Panc1 (cell line): Measurements from ENCODE around the gene SDK1. TPM values are rescaled to one million over a fixed set of nuclear protein-coding genes. Genes with fewer than 3 reads are reported as not detected.

Source experiments
- ATAC-seq: fragments of 200-7000 bp; cut with Tn5 transposase; 2 replicates; pipeline ENCODE4 v1.9.1; 2020; ENCODE audit warnings: mild to moderate bottlenecking, moderate library complexity
- BruUV-seq: library from RNA; stranded (reverse); fragments of 400-500 nt; replicated peaks from 2 replicates; lab custom pipeline; 2021; lab: Mats Ljungman, UMichigan
- CTCF ChIA-PET: fragments of 300-600 bp; sonication (Branson Sonifier 250); formaldehyde crosslinking; loops from one replicate; lab custom pipeline; 2022; ENCODE audit warnings: antibody characterized with exemption; lab: Charles Lee
- POLR2A ChIA-PET: fragments of 300-600 bp; sonication (Branson Sonifier 250); formaldehyde crosslinking; loops from one replicate; lab custom pipeline; 2022; ENCODE audit warnings: antibody characterized with exemption; lab: Charles Lee
- DNase-seq: peaks from one replicate; pipeline ENCODE4 v3.0.0-alpha.2; 2010; ENCODE audit warnings: low read depth, low spot score
- H3K27ac ChIP-seq: 2 replicates; pipeline ENCODE4 v1.5.1; 2011; ENCODE audit warnings: mild to moderate bottlenecking, low read length, inconsistent platforms
- H3K27me3 ChIP-seq: fragments of 200-500 bp; sonication (Bioruptor generic); 2 replicates; pipeline ENCODE4 v1.6.0; 2014; ENCODE audit warnings: low read length, inconsistent platforms; ENCODE audit not compliant: control insufficient read depth, insufficient read depth
- H3K36me3 ChIP-seq: fragments of 200-500 bp; sonication (Bioruptor generic); 2 replicates; pipeline ENCODE4 v1.5.1; 2014; ENCODE audit warnings: inconsistent platforms, mild to moderate bottlenecking, low read length, moderate library complexity; ENCODE audit not compliant: control insufficient read depth, insufficient read depth
- H3K4me1 ChIP-seq: 2 replicates; pipeline ENCODE4 v1.5.1; 2011; ENCODE audit warnings: inconsistent platforms, mild to moderate bottlenecking, low read length, moderate library complexity; ENCODE audit not compliant: control insufficient read depth, insufficient read depth
- H3K4me3 ChIP-seq, 2 experiments: 2 replicates each; pipeline ENCODE4 v1.5.1; 2011 to 2012; ENCODE audit warnings: low read depth in 2 of 2, low read length in 2 of 2, mild to moderate bottlenecking in 2 of 2, inconsistent platforms in 1 of 2, moderate library complexity in 1 of 2
- H3K9me3 ChIP-seq: fragments of 200-500 bp; sonication (Bioruptor generic); 2 replicates; pipeline ENCODE4 v1.5.1; 2014; ENCODE audit warnings: low read depth, mild to moderate bottlenecking, inconsistent platforms, low read length, moderate library complexity; ENCODE audit not compliant: control insufficient read depth, insufficient read depth
- CTCF ChIP-seq: fragments of 450-650 bp; IDR thresholded peaks from 2 replicates; pipeline ENCODE4 v1.5.1; 2017; ENCODE audit warnings: mild to moderate bottlenecking
- POLR2AphosphoS5 ChIP-seq: IDR thresholded peaks from 2 replicates; pipeline ENCODE4 v1.6.1; 2012; ENCODE audit warnings: mild to moderate bottlenecking, low read depth, low read length, moderate library complexity
- REST ChIP-seq, 2 experiments: IDR thresholded peaks; 2 replicates each; pipeline ENCODE4 v1.6.1; 2011 to 2012; ENCODE audit warnings: low read depth in 2 of 2, control low read depth in 1 of 2, low read length in 1 of 2, mild to moderate bottlenecking in 1 of 2, moderate library complexity in 1 of 2; ENCODE audit not compliant: insufficient read depth in 1 of 2
- SIN3A ChIP-seq: IDR thresholded peaks from 2 replicates; pipeline ENCODE4 v1.6.1; 2012; ENCODE audit warnings: low read depth, mild to moderate bottlenecking, low read length, moderate library complexity, borderline replicate concordance; ENCODE audit not compliant: insufficient read depth
- TCF7L2 ChIP-seq: IDR thresholded peaks from 2 replicates; pipeline ENCODE4 v1.6.1; 2011; ENCODE audit warnings: mild to moderate bottlenecking, low read depth, low read length, inconsistent platforms
- in situ Hi-C: cut with HindIII; loops from 2 replicates; pipeline ENCODE4 v1.10.0; 2016; ENCODE audit warnings: low sequenced_read_pairs, low pct_unique_long_range_greater_than_20kb
- intact Hi-C: fragments of 100-400 bp; cut with micrococcal nuclease; formaldehyde crosslinking; loops from one replicate; pipeline ENCODE4 v1.10.0; 2022; ENCODE audit not compliant: unreplicated experiment
- total RNA-seq: library from RNA; stranded (reverse); gene quantifications from one replicate; pipeline ENCODE4 v1.2.1, GENCODE V29; 2021; ENCODE audit not compliant: unreplicated experiment

Gene SDK1
- total RNA-seq, 1 experiment from 2014 or later, result 47.4 TPM

DNA sequence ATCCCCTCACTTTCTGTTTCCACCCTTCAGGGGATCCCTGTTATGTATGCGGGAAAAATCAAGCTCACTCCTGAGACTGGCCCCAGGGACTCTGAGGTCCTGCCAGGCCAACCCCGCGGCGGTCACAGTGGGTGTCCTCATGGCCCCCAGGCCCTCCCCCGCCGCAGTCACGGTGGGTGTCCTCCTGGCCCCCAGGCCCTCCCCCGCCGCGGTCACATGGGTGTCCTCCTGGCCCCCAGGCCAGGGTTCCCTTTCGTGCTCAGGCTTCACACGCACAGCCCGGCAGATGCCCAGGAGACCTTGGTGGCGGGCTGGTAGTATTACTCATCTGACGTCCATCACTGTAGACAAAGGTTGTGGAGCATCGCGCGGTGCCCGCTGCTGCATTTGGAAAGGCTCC lies 890.0 kb downstream of the SDK1 start:
- DNase-seq (no peak), ATAC-seq (no peak)
- H3K4me3 ChIP-seq, result no peak overlapping the region
- no peaks in the 10 kb centered on the region for H3K4me1 ChIP-seq
- TF ChIP-seq REST (IDR thresholded peaks at IDR 0.05; ENCODE audit: insufficient read depth in 1 of 2, low read depth in 2 of 2, low read length in 1 of 2) (no peak), POLR2AphosphoS5 (no peak), TCF7L2 (no peak), SIN3A (no peak), CTCF (no peak)
- CTCF ChIA-PET, result no interaction called here
- BruUV-seq, result no TSS peak
- in situ Hi-C loops, result no loop called here
- H3K27ac ChIP-seq, result no peak overlapping the region
- H3K9me3 ChIP-seq, result no peaks in the 10 kb centered on the region
- POLR2A ChIA-PET, result no interaction called here
- intact Hi-C loops, result no loop called here
- no peaks in the 10 kb centered on the region for H3K27me3 ChIP-seq
- H3K36me3 ChIP-seq, result no peaks in the 10 kb centered on the region

DNA sequence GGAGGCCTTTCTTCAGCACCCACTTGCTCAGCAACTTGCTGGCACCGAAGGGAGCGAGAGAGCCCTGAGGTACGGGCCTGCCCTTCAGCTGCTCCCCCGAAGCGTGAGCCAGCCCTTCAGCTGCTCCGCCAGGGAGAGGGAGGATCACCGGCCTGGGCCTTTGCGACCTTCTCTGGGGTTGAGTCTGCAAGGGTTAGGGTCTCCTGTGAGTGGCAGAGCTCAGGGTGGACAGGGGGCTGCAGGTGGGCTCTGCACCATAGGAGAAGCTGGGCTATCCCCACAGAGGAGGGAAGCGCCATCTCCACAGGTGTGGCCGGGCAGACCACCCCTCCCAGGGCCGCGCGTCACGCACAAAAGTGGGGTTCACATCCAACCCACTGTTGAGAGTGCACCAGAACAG lies 890.5 kb downstream of the SDK1 start:
- TF ChIP-seq REST (IDR thresholded peaks at IDR 0.05; ENCODE audit: insufficient read depth in 1 of 2, low read depth in 2 of 2, low read length in 1 of 2), result no peak
- no peak for TF ChIP-seq SIN3A
- no peak for TF ChIP-seq POLR2AphosphoS5
- TF ChIP-seq TCF7L2, result no peak
- no peak for TF ChIP-seq CTCF
- no TSS peak for BruUV-seq
- CTCF ChIA-PET, result no interaction called here
- DNase-seq (no peak), ATAC-seq (no peak)
- intact Hi-C loops (no loop called here), in situ Hi-C loops (no loop called here)
- Histone ChIP-seq H3K4me1 (no peaks in the 10 kb centered on the region), H3K9me3 (no peaks in the 10 kb centered on the region), H3K4me3 (no peak overlapping the region), H3K27me3 (no peaks in the 10 kb centered on the region), H3K27ac (no peak overlapping the region), H3K36me3 (no peaks in the 10 kb centered on the region)
- POLR2A ChIA-PET, result no interaction called here
